ENCODE data around the gene SLC9A1.

DNA sequence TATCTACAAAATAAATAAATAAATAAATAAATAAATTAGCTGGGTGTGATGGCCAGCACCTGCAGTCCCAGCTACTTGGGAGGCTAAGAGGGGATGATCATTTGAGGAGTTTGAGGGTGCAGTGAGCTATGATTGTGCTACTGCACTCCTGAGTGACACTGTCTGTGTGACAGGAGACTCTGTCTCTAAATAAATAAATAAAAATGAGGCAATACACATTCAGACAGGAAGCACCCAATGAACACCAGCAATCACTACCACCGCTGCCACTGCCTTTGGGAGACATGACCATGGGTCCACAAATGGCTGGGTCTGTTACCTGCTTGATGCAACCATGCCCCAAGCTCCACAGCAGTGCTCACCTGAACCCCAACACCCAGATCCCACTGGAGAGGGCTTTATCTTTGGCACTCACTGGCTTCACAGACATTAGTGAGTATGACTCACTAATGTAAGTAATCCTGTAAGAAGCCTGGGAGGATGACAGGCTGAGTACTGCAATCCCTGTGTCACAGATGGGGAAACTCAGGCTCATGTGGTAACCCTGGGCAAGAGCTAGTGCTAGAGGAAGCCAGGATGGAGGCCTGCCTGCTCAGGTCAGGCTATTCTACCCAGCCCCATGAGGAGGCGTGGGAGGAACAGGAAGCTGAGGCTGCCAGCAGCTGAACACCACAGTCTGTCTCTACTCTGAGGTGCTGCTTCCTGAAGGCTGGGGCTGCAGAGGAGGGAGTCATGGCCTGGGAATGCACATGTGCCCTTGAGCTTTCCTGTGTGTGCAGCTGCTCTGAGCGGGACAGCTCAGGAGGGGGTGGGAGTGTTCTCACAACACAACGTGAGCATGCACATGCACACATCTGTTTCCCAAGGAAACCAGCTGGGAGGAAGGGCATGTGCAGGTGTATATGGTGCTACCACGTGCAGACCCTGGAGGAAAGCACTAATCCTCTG lies 43.0 kb downstream of the SLC9A1 start:
- TF ChIP-seq, protein P1, sequence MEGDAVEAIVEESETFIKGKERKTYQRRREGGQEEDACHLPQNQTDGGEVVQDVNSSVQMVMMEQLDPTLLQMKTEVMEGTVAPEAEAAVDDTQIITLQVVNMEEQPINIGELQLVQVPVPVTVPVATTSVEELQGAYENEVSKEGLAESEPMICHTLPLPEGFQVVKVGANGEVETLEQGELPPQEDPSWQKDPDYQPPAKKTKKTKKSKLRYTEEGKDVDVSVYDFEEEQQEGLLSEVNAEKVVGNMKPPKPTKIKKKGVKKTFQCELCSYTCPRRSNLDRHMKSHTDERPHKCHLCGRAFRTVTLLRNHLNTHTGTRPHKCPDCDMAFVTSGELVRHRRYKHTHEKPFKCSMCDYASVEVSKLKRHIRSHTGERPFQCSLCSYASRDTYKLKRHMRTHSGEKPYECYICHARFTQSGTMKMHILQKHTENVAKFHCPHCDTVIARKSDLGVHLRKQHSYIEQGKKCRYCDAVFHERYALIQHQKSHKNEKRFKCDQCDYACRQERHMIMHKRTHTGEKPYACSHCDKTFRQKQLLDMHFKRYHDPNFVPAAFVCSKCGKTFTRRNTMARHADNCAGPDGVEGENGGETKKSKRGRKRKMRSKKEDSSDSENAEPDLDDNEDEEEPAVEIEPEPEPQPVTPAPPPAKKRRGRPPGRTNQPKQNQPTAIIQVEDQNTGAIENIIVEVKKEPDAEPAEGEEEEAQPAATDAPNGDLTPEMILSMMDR (conservative IDR thresholded peaks at IDR 0.05; ENCODE audit: low read length): peak; percentile 64
- no peak for TF ChIP-seq EZH2phosphoT487 (IDR thresholded peaks at IDR 0.05; ENCODE audit: borderline replicate concordance, low read depth, low read length)

All from OCI-LY7 (cell line).